CD4-positive, alpha-beta T cell treated with Interleukin-4 for 1 hour (primary cell): Measurements from ENCODE around the gene FRYL.
A peak's percentile ranks its signal among the peaks of the same experiment; 100 is the strongest.
"Not testable (repeated sequence)": the region's sequence is repeated elsewhere in the genome, so short reads cannot be mapped to it uniquely, and the experiment has no call there.

ENCODE experiments used
- DNase-seq, 2 donors: peaks; one replicate each; pipeline ENCODE4 v3.0.0-alpha.2; 2020 to 2022

Gene FRYL

DNA sequence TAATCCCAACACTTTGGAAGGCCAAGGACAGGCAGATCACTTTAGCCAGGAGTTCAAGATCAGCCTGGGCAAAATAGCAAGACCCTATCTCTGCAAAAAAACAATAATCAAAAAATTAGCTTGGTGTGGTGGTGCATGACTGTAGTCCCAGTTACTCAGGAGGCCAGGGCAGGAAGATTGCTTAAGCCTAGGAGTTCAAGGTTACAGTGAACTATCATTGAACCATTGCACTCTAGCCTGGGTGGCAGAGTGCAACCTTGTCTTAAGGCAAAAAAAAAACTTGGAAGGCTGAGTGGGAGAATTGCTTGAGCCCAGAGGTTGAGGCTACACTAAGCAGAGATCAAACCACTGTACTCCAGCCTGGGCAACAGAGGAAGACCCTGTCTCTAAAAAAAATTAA lies 5.2 kb upstream of the FRYL start:
- DNase-seq, result no peak

DNA sequence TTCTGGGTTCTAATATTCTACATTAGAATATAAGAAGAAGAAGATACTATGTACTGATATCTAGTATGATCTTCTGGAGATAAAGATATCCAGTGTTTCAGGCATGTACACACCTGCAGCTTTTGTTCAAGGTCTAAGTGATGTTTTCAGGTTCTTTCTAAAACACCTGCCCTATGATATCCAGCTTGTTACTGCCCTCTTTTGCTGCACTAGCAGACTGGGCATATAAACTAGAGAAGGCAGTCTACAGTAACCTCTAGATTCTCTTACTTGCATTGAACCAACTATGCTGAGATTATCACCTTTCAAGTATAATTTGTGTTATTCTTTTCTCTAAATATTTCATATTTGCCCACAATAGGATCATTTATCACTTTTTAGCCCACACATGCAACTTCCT lies 1.9 kb upstream of the FRYL start:
- DNase-seq, result no peak

DNA sequence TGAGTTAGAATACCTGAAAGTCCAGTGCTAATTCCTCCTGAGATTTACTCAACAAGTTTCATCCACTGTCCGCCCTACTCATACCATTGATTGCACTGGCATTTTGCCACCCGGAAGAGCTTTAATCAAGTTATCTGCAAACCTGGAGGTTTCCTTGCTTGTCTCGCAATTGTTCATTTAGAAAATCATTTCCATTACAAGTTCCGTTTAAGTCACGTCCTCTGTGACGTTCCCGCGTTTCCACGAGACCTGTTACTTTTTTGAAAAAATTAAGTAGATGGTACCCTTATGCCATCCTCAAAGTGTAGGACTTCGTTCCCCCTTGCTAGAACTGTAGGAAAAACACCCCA lies 761 bp upstream of the FRYL start:
- peak; percentile 14 to 53 for DNase-seq

DNA sequence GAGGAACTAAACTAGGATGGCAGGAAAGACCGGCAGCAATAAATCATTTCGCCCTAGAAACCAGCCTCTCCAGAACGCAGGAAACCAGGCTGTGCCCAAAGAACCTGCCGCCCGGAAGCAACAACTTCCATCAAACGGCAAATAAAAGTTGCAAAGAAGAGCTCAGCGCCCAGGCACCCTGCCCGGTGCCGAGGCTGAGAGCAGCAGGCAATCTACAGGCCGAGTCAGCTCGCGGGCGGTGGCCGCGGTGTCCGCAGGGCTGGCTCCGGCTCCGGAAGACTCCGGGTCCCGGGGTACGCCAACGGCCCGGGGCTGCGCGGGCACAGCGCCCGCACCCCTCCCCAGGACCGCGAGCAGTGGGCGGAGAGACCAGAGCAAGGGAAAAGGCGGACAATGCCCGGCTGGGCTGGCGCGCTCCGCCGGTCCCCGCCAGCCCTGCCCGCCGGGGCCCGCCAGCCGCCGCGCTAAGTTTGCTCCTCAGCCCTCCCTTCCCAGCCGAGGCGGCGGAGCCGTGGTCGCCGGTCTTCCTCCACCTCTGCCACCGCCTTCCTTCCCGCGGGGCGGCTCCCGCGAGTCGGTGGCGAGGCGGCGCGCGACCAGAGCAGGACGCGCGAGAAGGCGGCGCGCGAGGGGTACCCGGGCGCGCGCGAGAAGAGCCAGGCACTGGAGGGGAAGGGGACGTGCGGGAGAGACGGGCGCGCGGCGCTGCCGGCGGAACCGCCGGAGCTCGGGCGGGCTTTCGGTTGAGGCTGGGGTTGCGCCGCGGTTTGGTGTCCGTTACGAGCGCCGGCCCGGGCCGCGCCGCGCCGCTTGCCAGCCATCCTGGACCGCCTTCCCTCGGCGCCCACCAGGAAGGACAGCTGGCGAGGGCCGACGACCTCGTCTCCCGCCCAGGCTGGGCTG lies 733 bp downstream of the FRYL start:
- DNase-seq, result peak; percentile 74 to 75

DNA sequence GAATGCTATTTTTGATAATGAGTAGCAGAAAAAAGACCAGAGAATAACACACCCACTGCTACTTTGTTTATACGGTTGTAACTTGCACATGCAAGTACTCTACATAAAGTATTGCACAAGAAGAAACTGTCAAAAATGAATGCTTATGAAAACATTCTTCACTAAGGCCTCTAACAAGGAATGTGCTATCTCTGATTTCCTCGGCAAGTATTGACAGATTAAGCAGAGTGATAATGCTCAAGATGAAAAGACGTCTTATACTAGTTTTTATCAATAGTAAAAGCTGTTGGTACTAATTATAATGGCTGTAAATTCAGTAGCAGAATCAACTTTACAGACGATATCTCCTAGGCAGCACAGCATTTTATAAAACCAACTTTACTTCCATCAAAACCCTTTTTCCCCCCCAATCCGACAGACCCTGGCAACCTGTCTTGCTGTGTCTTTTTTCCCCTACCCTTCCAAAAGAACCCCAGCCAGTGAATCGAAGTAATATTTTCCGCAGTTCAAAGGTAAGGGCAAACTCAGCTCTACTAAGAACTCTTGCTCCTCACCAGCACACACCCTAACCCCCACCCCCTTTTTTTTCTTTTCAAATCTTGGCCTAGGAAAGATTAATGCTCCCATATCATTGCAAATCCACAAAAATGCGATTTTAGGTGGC lies 1.5 kb downstream of the FRYL start:
- DNase-seq, result no peak

DNA sequence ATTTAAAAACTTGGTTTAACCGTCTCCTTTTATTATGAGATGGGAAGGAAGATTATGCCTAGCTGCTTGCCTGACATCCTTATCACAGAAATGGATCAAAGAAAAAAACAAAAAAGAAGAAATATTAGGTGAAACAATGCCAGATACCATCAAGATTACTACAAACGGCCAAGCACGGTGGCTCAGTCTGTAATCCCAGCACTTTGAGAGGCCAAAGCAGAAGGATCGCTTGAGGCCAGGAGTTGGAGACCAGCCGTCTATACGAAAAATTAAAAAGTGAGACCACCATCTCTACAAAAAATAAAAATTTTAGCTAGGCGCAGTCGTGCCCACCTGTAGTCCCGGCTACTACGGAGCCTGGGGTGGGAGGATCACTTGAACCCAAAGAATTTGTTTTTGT lies 2.3 kb downstream of the FRYL start:
- no peak for DNase-seq

DNA sequence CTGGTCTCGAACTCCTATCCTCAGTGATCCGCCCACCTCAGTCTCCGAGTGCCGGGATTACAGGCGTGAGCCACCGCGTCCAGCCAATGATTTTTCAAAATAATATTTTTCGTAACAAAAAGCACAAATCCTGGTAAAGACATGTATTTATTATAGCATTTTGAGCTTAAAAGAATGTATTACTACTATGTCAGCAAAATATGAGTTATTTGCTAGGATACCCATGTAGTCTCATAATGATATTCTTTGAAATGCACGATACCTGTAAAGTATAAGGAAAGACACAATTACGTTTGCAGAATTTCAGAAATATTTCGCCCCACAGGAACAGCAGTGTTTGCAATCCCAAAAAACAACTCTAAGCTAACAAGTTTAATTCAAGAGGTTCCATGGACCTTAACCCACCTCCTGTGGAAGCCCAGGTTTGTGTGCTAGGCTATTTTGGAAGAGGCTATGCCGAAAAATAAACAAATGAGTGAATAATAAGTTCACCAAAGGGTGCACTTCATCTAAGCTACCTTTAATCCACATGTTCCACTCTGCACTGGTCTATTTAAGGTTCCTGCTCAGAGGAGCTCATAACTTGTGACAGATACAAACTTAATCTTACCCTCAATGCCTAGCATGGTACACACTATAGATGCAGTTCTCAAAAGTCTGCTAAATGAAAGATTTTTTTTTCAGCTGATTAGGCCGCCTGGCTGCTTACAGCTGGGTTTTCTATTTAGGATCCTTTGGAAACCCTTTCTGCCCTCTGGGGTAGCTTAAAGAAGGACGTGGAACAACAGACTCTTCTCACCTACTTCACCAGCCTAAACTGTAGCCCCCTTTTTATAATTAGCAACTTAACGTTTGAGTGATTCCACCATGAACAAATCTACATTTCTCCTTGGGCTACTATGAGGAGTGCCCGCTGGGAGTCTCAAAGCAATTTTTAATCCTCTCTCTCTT lies 5.0 kb downstream of the FRYL start:
- no peak for DNase-seq

DNA sequence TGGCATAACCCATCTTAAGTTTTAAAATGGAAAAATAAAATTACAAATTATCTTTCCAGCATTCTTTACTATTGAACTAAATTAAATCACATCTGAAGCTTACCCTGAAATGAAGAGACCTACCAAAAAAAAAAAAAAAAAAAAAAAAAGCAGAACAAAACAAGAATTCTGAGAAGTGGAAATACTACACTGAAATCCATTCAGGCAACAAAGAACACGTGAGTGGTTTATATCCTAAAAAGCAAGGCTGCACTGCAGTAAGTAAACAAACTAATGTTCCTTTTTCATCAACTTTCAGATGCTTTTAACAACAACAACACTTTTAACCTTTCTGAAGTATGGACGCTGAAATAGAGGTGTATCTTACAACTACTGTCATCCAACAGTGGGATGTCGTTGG lies 7.5 kb downstream of the FRYL start:
- DNase-seq, result no peak

DNA sequence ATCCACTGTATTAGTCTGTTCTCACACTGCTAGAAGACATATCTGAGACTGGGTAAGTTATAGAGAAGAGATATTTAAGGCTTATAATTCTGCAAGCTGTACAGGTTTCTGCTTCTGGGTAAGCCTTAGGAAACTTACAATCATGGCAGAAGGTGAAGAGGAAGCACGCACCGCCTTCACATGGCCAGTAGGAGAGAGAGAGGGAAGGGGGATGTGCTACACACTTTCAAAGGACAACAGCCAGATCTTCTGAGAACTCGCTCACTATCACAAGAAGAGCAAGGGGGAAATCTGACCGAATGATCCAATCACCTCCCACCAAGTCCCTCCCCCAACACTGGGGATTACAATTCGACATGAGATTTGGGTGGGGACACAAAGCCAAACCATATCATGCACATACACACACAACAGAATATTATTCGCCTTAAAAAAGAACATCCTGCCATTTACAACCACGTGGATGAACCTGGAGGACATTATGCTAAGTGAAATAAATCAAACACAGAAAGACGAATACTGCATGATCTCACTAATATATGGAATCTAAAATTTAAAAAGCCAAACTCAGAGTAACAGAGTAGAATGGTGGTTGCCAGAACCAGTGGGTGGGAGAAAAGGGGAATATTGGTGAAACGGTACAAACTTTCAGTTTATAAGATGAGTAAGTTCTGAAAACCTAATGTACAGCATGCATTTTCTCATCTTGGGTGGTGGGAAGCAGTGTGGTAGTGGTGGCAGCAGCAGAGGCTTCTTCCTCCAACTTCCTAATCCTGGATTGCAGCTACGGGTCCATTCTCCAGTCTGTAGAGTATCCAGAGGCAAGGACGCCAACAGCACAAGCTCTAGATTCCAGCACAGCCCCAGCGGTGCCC lies 12.8 kb downstream of the FRYL start:
- no peak for DNase-seq

DNA sequence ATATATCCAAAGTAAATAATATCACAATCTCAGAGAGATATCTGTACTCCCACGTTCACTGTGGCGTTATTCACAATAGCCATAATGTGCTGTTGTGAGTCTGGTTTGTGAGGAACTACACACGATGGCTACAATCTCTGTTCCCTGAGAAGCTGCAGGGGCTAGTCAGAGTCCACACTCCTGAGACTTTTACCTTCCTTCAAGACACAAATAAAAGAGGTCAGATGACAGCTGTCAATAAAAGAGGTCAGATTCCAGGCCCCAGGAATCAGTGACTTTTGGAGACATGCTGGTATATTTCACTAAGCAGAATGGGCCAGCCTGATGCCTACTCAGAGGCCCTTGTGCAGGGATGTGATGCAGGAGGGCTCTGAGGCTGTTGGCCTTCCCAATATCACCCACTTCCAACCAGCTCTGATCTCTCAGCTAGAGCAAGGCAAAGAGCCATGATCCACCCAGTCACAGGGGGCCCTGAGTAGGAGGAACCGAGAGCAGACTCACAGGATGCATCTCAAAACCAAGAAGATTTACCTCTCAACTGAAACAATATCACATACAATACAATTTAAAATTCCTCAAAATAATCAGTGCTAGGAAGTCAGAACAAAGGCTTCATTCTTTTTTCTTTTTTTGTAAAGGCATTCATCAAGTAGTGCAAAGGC lies 13.8 kb downstream of the FRYL start:
- no peak for DNase-seq

DNA sequence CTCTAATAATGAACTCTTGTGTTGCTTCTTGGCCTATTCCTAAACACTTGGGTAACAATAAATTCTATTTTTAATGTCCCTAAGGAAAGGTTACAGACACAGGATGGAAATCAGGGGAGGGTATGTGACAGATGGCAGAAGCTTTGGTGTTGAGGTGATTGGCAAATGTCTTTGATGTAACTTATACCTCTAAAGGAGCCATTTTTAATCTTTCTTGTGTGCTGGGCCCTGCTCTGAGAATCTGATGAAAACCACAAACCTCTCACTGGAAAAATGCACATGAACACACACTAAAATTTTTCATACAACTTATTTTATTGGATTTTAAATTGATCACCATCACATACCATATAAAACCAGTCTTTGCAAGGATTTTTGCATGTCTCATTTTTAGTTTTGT lies 17.7 kb downstream of the FRYL start:
- no peak for DNase-seq

DNA sequence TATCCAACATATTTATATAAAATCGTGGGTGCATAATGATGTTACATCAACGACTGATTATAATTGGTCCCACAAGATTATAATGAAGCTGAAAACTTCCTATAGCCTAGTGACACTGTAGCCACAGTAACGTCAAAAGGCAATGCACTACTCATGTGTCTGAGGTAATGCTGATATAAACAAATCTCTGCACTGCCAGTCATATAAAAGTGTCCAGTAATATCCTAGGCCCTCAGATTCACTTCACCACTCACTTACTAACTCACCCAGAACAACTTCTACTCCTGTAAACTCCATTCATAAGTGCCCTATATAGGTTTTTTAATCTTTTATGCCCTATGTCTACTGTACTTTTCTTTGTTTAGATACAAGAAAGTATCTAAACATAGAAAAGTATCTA lies 18.8 kb downstream of the FRYL start:
- no peak for DNase-seq

DNA sequence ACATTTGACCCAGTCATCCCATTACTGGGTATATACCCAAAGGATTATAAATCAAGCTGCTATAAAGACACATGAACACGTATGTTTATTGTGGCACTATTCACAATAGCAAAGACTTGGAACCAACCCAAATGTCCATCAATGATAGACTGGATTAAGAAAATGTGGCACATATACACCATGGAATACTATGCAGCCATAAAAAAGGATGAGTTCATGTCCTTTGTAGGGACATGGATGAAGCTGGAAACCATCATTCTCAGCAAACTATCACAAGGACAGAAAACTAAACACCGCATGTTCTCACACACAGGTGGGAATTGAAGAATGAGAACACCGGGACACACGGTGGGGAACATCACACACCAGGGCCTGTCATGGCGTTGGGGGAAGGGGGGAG lies 21.4 kb downstream of the FRYL start:
- DNase-seq, result not testable (repeated sequence)

DNA sequence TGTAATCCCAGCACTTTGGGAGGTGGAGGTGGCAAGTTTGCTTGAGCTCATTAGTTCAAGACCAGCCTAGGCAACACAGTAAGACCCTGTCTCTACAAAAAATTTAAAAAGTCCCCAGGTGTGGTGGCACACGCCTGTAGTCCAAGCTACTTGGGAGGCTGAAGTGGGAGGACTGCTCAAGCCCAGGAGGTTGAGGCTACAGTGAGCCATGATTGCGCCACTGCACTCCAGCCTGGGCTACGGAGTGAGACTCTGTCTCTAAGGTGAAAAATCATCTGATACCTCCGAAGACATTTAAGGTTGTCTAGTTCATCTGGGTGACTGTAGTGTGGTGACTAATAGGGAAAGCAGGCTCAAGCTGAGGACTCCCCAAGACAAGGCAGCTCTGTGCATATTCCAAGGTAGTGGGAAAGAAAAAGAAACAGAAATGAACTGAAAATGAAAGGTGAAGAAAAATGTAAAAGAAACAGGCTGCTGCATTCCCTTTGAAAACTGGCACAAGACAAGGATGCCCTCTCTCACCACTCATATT lies 23.3 kb downstream of the FRYL start:
- DNase-seq, result no peak

DNA sequence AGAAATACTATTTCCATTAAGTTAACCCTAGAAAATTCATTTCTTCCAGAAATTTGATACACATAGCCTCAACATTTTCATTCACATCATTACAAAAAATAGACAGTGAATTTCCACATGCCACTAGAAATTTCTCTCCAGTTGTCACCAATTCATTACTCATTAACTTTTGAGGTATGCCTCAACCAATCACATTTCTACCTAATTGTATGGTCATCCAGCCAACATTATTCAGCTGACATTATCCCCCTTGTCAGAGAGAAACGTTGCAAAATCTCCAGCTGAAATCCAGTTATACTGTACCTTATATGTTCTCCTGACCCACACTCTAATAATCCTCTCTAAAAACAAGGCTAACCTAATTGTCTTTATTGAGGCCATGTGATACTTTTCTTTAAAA lies 24.8 kb downstream of the FRYL start:
- DNase-seq, result no peak

DNA sequence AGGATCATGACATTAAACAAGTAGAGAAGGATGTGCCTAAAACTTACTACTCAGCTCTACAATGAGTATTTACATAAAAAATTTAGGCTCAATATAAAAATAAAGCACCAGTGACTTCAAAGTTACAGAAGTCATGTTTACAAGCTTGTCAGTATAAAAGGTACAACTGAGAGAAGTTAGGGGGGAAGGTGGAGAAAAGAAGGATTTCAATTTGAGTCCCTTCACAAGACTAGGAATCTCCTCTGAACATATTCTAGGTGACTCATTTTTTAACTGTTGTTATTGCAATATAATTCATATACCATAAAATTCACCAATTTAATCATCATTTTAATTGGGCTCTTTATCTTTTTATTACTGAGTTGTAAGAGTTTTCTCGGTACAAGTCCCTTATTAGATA lies 26.9 kb downstream of the FRYL start:
- no peak for DNase-seq

DNA sequence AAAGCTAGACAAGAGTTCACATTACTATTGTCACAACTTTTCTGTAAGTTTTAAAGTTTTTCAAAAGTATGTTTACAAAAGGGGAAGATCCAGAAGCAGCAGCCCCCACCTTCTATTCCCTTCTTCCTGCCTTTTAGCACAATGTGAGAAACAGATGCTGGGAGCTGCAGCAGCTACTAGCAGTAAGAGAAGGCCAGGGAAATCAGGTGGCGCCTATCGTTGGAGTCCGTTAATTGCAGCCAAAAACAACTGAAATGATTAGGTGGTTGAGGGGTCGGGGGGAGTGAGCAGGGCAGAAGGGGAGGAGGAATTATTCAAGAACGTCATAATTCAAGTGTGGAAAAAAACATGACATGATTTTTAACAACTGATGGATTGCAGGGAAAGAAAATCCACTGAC lies 27.4 kb downstream of the FRYL start:
- DNase-seq, result no peak

DNA sequence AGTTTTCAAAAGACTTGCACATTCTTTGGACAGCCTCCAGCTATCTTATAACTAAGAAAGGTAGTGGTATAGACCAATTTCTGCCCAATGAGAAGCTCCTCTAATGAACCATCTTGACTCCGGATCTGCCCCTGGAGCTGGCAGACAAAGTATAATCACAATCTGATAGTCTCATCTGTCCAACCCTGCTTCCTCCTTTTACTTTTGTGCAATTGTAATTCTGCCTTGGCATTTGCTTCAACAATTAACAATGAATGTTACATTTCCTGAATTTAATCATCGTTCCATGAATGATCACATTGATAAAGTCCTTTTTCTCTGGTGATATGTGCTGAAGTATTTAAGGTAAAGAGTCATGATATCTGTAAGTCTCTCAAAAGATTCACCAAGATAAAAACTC lies 27.8 kb downstream of the FRYL start:
- no peak for DNase-seq

DNA sequence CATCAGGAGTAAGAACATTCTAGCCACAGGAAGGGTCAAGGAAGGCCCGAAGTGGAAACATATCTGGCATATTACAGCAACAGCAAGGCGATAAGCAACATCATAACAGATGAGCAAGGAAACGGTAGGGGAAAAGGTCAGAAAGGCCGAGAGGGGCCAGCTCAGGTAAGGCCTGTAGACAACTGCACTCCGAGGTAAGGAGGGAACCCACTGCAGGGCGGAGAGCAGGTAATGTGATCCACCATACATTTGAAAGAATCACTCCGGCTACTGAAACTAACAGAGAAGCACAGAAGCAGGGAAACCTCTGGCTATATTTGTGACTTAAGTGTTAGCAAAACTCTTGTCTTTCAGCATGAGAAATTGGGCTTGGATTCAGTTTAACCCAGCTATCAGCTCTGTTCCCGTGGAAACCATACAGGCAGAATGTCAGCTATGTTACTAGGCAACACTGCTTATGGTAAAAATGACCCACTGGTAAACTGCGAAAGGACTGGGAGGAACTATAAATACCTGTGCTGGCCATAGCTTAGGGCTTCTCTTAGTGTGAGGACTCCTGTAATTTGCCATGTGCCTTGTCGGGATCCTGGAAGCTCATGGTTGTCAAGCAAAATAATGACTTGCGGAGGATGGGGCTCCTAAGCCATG lies 31.0 kb downstream of the FRYL start:
- no peak for DNase-seq

DNA sequence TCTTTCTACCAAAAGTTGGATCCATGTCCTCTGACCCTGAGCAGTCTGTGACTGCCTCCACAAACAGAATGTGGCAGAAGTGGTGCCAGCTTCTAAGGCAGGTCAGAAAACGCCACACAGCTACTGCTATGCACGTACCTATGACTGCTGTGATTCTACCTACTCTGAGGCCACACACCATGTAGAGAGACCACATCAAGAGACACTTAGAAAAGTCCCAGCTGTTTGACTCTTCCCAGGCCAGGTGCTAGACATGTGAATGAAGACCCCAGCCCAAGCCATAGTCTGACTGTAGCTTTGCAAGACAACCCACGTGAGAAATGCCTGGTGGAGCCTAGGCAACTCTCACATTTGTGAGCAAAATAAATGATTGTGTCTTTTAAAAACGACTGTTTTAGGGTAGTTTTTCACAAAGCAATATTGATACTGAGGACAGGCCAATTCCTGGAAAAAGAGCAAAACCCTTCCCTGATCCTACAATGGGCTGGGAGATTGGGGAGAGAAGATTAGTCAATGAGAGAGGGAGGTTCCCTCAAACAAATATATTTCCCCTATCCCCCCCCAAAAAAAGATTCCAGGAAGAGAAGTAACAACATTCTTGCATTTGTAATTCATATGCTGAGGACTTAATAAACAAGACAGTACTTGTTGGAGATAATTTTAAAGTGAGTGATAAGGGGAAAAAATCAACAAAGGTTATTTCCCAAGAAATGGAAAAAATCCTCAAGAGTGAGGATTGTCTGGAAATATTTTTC lies 33.3 kb downstream of the FRYL start:
- DNase-seq, result peak in 1 of 2 donors; percentile 23
